Spinal cord (tissue), 10 donors: ENCODE measurements around the gene S100A6. TPM values are rescaled to one million over a fixed set of nuclear protein-coding genes. Genes with fewer than 3 reads are reported as not detected.

Experiments used
- DNase-seq, 6 donors: peaks; one replicate each; pipeline versions ENCODE4 v3.0.0 to v3.0.0-alpha.2; 2013 to 2015; ENCODE audit warnings: low spot score in 6 of 6, low read depth in 4 of 6
- H3K27ac ChIP-seq: one replicate; pipeline ENCODE4 v1.5.1; 2013; ENCODE audit warnings: low read depth, low read length, control low read depth
- H3K27me3 ChIP-seq: one replicate; pipeline ENCODE4 v1.6.1; 2013; ENCODE audit warnings: low read length; ENCODE audit not compliant: control insufficient read depth, insufficient read depth
- H3K36me3 ChIP-seq: one replicate; pipeline ENCODE4 v1.6.1; 2013; ENCODE audit warnings: low read length; ENCODE audit not compliant: control insufficient read depth, insufficient read depth
- H3K4me1 ChIP-seq: one replicate; pipeline ENCODE4 v1.6.1; 2013; ENCODE audit warnings: low read length; ENCODE audit not compliant: control insufficient read depth, insufficient read depth
- H3K4me3 ChIP-seq: one replicate; pipeline ENCODE4 v1.5.1; 2013; ENCODE audit warnings: low read depth, low read length, control low read depth
- H3K9me3 ChIP-seq: one replicate; pipeline ENCODE4 v1.6.1; 2013; ENCODE audit warnings: low read length; ENCODE audit not compliant: control insufficient read depth, insufficient read depth
- WGBS: methylation state at CpG from one replicate; pipeline ENCODE4 v1.1.5; 2013; ENCODE audit warnings: missing lambda C conversion rate; ENCODE audit not compliant: insufficient coverage; 5-methylcytosine and 5-hydroxymethylcytosine counted together
- polyA plus RNA-seq, 2 donors: library from polyadenylated mRNA; unstranded; fragments of 120-200 nt; gene quantifications; one replicate each; pipeline ENCODE4 v1.2.1, GENCODE V29; 2013; ENCODE audit not compliant: insufficient read length in 2 of 2
- total RNA-seq, 2 donors: library from RNA; depleted of rRNA in 1 of 2; stranded (reverse); fragments of 120-200 nt in 1 of 2; fragments of >200 nt in 1 of 2; gene quantifications; one replicate each; pipeline versions ENCODE4 v1.2.3 to v1.2.4, GENCODE V29; 2013 to 2014
- donor health status: healthy.

S100A6 gene
- total and polyA plus RNA-seq, 4 donors, result 75.3 to 276 (median 127) TPM

DNA sequence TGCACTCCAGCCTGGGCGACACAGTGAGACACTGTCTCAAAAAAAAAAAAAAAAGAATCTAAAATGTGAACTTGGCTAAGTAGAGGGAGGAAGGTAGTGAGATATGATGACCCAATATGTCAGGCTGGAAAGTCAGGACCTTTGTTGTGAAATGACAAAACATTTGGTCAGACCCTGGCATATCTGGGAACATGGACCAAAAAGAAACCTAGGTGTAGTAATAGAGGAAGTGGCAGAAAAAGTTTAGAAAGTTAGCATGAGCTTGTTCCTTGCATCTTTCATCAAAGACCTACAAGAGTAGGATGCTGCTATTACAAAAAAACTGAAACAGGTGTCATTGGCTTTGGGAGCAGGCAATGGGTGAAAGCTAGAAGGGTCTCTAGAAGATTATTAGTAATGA lies 20.6 kb upstream of the S100A6 start:
- no peaks in the 10 kb centered on the region for H3K36me3 ChIP-seq
- H3K4me3 ChIP-seq, result no peak overlapping the region
- no CpG with 5 or more reads among the region's 1 CpG for WGBS
- DNase-seq, result no peak
- no peak overlapping the region for H3K27ac ChIP-seq
- H3K27me3 ChIP-seq, result no peaks in the 10 kb centered on the region
- H3K9me3 ChIP-seq, result no peaks in the 10 kb centered on the region
- no peaks in the 10 kb centered on the region for H3K4me1 ChIP-seq

DNA sequence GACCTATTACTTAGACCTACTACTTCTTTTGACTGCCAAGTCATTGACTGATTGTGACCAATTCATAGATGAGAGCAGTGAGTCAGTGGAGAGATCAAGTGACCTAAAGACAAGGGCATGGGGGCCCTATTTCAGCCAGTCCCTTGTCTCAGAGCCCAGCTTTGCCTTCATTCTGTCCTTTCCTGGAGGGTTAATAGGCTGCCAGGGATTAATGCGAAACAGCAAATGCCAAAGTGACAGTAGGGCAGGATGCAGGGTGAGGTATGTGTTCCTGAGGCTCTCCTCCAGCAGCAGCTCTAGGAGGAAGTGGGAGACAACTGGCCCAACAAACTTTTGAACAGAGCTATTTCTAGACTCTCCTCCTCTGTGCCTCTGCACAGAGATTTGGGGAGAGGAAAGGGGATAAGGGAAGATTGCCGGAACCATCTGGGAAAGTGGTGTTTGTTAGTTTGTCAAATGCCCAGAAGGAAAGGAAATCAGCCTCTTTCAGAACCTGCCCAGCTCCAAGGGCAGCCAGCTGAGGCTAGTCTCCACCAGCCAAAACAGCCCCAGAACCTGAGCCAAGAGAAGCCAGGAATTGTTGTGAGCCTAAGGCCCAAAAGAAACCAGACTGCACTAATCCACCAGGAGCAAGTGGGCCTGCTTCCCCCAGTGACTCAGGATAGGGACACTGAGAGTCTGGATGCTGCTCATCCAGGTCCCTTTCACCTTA lies 18.2 kb upstream of the S100A6 start:
- Histone ChIP-seq H3K36me3 (no peaks in the 10 kb centered on the region), H3K27ac (no peak overlapping the region), H3K4me3 (no peak overlapping the region), H3K4me1 (no peaks in the 10 kb centered on the region), H3K9me3 (no peaks in the 10 kb centered on the region), H3K27me3 (no peaks in the 10 kb centered on the region)
- DNase-seq, result no peak
- no CpG with 5 or more reads among the region's 2 CpGs for WGBS

DNA sequence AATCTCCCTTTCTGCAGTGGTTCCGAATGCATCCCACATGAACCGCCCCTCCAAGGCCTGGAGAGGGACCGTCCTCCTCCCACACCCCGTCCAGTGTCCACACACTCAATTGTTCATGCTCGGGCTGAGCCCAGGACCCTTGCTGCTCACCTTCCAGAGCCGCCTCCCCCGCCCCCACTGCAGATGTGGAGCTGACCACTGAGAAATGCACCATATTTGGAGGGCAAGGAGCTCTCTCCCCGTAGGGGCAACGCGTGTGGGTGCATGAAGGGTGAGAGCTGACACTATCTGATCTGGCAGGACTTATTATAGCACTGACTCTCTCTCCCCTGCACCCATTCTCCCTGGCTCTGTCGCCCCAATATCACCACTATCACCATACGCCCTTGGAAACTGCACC lies 17.3 kb upstream of the S100A6 start:
- no peaks in the 10 kb centered on the region for H3K4me1 ChIP-seq
- no peaks in the 10 kb centered on the region for H3K9me3 ChIP-seq
- DNase-seq, result no peak
- H3K27me3 ChIP-seq, result no peaks in the 10 kb centered on the region
- no peak overlapping the region for H3K27ac ChIP-seq
- 86% methylated on average over 9 of the region's 12 CpGs for WGBS
- H3K36me3 ChIP-seq, result no peaks in the 10 kb centered on the region
- no peak overlapping the region for H3K4me3 ChIP-seq

DNA sequence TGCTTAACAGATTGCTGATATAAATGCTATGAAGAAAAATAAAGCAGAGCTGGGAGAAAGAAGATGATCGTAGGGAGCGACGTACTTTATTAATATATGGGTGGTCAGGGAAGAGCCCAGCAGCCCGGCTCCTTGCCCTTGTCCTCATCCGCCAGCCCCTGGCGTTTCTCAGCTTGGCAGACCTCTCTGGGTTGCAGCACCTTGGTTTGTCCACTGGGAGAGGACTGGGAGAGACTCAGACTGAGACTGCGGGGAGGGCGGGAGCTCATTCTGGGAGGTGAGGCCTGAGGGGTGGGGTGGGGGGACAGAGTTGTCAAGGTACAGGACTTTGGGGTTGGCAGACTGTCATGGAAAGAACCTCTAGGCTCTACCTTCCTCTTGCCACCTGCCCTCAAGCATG lies 16.5 kb upstream of the S100A6 start:
- no peak for DNase-seq
- Histone ChIP-seq H3K4me1 (no peaks in the 10 kb centered on the region), H3K4me3 (no peak overlapping the region), H3K36me3 (no peaks in the 10 kb centered on the region), H3K27me3 (no peaks in the 10 kb centered on the region), H3K27ac (no peak overlapping the region), H3K9me3 (no peaks in the 10 kb centered on the region)
- WGBS, result 85% methylated on average over 5 of the region's 8 CpGs

DNA sequence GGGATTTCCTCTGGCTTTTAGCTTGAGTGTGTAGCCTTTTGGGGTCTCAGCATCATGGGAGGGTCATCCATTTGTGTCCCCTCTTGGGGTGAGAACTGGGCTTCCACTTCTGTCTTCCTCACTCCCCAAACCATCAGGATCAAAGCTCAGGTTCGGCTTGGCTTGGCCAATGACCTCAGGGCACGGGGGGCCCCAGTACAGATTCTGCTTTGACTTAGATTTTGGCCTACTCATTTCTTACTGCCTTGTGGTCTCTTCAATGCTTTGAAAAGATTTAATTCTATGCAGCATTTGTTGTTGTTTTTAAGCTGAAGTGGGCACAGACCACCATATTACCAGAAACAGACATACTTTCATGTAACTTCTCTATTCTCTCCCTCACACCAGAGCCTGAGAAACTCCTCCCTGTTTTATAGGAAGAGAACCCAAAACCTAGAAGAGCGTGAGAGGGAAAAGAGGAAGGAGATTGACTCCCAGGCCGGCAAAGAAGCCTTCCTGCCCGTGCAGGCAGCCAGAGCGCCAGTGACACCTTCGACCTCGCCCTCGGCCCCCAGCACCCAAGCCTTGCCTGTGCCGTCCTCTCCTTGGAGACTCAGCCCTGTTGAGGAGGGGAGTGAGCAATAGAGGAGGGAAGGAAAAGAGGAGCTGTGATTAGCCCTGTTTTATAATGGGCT lies 15.2 kb upstream of the S100A6 start:
- Histone ChIP-seq H3K27me3 (no peaks in the 10 kb centered on the region), H3K27ac (no peak overlapping the region), H3K4me1 (peaks cover 9% of the 10 kb centered on the region), H3K4me3 (no peak overlapping the region), H3K9me3 (no peaks in the 10 kb centered on the region), H3K36me3 (no peaks in the 10 kb centered on the region)
- WGBS, result 82% methylated on average over 7 of the region's 10 CpGs
- no peak for DNase-seq

DNA sequence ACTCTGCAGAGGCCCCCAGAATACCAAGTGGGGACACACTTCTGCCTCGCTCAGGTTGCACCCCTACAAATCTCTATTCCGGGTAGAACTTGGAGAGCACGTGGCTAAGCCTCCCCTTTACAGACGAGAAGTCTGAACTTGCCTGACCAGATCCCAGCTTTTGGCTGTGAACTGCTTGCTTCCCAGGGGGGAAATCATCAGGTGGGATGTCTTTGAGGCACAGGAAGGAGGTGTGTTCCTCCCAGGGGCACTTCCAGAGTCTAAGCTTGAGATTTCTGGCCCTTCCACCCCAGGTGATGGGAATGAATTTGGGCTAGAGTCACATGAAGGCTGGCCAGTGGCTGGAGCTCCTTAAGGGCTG lies 14.6 kb upstream of the S100A6 start:
- 86% methylated on average over 3 of the region's 4 CpGs for WGBS
- Histone ChIP-seq H3K27me3 (no peaks in the 10 kb centered on the region), H3K27ac (no peak overlapping the region), H3K4me3 (no peak overlapping the region), H3K36me3 (no peaks in the 10 kb centered on the region), H3K9me3 (no peaks in the 10 kb centered on the region), H3K4me1 (peaks cover 13% of the 10 kb centered on the region)
- DNase-seq, result no peak

DNA sequence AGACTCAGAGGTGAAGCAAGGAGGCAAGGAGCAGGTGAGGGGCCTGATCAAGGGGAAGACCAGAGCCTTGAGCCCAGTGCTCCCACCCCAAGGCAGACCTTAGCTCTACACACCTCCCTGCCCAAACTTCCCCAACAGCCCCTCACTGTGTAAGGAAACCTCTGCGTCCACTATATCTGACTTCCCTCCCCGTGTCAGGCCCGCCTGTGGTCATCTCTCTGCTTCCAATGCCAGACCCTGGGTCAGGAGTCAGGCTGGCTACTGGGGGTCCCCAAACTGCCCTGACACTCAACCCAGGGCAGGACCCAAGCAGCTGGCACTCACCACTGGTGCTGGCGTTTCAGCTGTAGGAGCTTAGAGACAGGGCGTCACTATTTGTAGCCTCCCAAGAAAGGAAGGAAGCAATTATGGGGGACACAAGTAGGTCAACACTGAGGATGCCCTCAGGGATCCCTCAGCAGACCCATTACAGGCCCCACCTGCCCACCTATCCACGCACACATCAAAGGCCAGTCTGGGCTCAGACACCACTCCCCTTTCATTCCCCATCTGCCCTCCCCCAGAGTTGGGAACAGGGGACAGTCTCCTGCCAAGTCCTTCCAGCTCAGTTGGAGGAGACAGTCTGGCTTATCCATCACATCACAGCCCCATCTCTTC lies 14.1 kb upstream of the S100A6 start:
- H3K9me3 ChIP-seq, result no peaks in the 10 kb centered on the region
- peaks cover 19% of the 10 kb centered on the region for H3K4me1 ChIP-seq
- WGBS, result 86% methylated on average over 5 of the region's 6 CpGs
- DNase-seq, result no peak
- H3K27me3 ChIP-seq, result no peaks in the 10 kb centered on the region
- no peak overlapping the region for H3K4me3 ChIP-seq
- no peak overlapping the region for H3K27ac ChIP-seq
- H3K36me3 ChIP-seq, result no peaks in the 10 kb centered on the region

DNA sequence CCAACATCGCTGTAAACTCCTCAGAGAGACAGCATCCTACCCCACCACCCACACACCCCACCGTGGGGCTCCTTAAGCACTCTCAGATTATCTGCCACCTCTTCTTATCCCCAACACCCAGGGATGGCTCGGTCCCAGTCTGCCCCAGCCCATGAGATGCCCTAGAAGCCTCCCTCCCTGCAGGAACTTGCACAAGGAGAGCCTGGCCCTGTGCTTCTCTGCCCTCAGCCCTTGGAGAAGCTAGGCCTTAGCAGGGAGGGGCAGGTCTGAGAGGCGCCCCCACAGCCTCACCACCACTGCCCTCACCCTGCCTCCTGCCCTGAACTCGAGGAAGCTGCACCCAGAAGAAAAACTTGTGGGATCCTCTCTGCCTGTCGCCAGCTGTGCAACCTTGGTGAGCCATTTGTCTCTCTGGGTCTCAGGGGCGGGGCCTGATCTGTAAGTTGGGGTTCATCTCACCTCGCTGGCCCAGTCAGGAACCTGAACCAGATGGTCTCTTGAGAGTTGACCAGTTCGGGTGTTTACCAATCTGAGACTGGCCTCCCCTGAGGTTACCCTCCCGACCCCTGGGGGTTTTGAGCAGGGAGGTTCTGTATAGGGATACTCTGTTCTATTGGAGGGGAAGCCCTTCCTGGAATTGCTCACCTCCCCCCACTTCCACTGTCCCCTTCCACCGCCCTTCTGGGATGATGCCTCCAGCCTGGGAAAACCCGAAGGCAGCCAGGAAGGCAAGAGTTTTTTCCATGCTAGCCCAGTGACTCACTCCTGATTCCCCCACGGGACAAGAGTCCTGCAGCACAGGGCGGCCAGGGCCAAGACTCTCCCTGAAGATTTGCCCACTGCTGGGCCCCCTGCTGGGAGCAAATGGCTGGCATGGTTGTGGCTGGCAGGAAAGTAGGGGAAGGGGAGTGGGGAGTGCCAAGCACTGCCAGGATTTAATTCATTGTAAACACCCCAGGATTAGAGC lies 13.2 kb upstream of the S100A6 start, which contains the start of gene S100A3:
Gene S100A3 (minus strand): TSS at position 537 of the 967 bp plus-strand sequence. CDS start 773 bp downstream, outside the sequence.
- Histone ChIP-seq H3K27me3 (no peaks in the 10 kb centered on the region), H3K4me3 (no peak within 1 kb of the TSS), H3K4me1 (peaks cover 24% of the 10 kb centered on the region), H3K27ac (no peak within 1 kb of the TSS), H3K9me3 (no peaks in the 10 kb centered on the region), H3K36me3 (no peaks in the 10 kb centered on the region)
- WGBS, result 80% methylated on average over 8 of the region's 14 CpGs
- no peak for DNase-seq
